ENCODE measurements around the gene SPOP. TPM values are rescaled to one million over a fixed set of nuclear protein-coding genes. Genes with fewer than 3 reads are reported as not detected.

SPOP gene
- total RNA-seq, 4 donors from 2014 or later: 33.7 to 73.5 (median 50.4) TPM

- DNase-seq (ENCODE audit: low spot score) (no peak), ATAC-seq (ENCODE audit: low FRiP score) (no peak)
- TF ChIP-seq CTCF (IDR thresholded peaks at IDR 0.05): no peak
Measured at GRCh38 chr17:49637739-49638138, 40.2 kb downstream of the SPOP start.

- TF ChIP-seq CTCF (IDR thresholded peaks at IDR 0.05): no peak
- DNase-seq (ENCODE audit: low spot score): no peak
- ATAC-seq (ENCODE audit: low FRiP score): no peak
Measured at GRCh38 chr17:49637050-49637449, 40.8 kb downstream of the SPOP start.

GRCh38 chr17:49635121-49635520 lies 42.8 kb downstream of the SPOP start:
- DNase-seq (ENCODE audit: low spot score): no peak
- ATAC-seq (ENCODE audit: low FRiP score): no peak
- TF ChIP-seq CTCF (IDR thresholded peaks at IDR 0.05): no peak

- ATAC-seq (ENCODE audit: low FRiP score) (no peak), DNase-seq (ENCODE audit: low spot score) (no peak)
- TF ChIP-seq CTCF (IDR thresholded peaks at IDR 0.05): no peak
Measured at GRCh38 chr17:49634485-49634860, 43.4 kb downstream of the SPOP start.

- ATAC-seq (ENCODE audit: low FRiP score) (no peak), DNase-seq (ENCODE audit: low spot score) (no peak)
- TF ChIP-seq CTCF (IDR thresholded peaks at IDR 0.05): no peak
Measured at GRCh38 chr17:49633762-49634484, 44.0 kb downstream of the SPOP start.

GRCh38 chr17:49633250-49633649 lies 44.6 kb downstream of the SPOP start:
- ATAC-seq (ENCODE audit: low FRiP score): no peak
- no peak for TF ChIP-seq CTCF (IDR thresholded peaks at IDR 0.05)
- no peak for DNase-seq (ENCODE audit: low spot score)

- no peak for ATAC-seq (ENCODE audit: low FRiP score)
- DNase-seq (ENCODE audit: low spot score): no peak
- TF ChIP-seq CTCF (IDR thresholded peaks at IDR 0.05): no peak
Measured at GRCh38 chr17:49632201-49632600, 45.7 kb downstream of the SPOP start.

Data from omental fat pad (tissue), 4 donors.